ENCODE measurements around the gene GGT6.

GGT6 gene

DNA sequence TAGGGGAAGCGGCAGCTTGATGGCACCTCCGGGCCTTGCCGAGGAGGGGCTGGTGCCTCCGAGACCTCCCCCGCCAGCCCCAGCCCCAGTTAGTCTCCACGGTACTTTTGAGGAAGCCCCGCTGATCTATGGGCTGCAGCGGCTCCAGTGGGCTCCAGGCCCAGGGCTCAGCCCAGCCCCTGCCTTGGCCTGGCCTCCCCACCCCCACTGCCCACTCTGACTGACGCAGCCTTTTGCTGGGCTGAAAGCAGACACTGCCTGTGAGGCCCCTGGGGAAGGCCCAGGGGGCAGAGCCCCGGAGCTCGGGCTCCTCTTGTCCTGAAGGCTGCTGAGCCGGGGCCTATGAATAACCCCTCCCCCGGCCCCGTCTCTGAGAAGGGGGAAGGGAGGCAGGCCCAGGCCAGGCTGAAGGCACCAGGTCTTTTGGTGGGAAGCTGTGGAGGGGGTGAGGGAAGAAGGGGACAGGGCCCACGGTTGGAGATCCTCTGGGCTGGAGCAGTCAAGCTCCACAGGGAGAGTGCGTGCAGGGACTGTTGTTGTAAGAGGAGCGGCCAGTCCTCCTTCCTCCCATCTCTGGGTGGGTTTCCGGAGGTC, 16.4 kb upstream of the GGT6 start:
- DNase-seq (ENCODE audit: insufficient read length, low spot score) (no peak), FAIRE-seq (no peak)

DNA sequence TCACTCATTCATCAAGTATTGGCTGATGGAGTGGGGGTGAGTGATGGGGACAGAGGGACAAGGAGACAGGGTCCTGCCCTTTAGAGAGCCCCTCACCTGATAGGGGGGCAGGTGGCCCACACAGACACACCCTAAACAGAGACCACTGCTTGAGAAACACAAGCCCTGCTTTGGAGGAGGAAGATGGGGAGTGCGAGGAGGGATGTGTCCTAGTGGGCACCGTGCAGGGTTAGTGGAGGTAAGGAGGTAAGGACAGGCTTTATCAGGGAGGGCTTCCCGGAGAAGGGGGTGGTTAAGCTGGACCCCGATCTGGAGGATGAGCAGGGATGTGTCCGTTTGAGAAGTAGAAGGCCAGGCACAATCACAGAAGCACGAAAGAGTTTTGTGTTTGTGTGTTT, 15.8 kb upstream of the GGT6 start:
- DNase-seq (ENCODE audit: insufficient read length, low spot score) (no peak), FAIRE-seq (no peak)

DNA sequence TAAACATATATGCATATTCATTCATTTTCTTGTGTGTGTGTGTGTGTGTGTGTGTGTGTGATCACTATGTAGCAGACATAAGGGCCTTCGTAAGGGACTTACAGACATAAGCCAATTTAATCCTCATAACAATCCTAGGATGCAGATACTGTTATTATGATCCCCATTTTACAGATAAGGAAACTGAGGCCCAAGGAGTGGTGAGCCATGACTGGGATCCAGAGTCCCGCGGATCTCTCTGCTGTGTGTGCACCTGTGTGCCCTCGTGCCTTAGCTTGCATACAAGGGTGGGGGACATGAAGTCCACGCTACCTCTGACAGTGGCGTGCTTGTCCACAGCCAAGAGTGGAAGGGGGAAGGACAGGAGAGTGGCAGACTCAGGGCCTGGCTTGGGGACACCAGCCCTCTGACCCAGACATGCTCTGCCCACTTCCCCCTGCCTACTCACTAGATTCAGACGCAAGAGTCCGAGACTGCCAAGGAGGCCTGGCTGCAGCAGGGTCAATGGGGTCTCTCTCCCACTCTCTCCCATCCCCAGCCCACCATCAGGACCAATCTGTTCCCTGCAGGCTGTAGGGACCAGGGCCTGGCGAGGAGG, 14.2 kb upstream of the GGT6 start:
- no peak for DNase-seq (ENCODE audit: insufficient read length, low spot score)
- no peak for FAIRE-seq

DNA sequence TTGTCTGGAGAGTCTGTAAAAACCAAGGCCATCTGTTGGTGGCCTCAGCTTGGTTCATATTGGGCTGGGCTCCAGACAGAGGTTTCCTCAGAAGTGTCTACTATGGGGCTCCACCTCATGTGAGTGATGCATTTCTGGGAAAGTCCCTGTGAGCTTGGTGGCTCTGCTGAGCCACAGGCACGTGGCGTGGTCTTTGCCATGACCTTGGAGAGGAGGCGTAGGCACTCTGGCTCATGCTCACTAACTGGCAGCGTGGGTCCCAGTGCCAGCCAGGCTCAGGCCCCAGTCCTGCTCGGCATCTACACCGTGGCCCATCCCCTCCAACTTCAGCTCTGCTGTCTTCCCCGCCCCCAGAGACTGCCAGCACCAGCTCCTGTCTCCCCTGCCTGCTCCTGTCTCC, 13.3 kb upstream of the GGT6 start:
- FAIRE-seq: no peak

DNA sequence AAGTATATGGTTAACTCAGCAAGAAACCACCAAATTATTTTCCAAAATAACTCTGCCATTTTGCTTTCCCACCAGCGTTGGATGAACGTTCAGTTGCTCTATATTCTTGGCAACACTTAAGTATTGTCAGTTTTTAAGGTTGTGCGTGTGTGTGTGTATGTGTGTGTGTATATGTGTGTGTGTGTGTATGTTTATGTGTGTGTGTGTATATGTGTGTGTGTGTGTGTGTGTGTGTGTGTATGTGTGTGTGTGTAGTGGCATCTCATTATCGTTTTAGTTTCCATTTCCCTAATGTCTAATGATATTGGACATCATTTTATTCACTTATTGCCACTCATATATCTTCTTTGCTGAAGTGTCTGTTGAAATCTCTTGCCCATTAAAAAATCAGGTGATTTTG, 12.7 kb upstream of the GGT6 start:
- no peak for FAIRE-seq
- no peak for DNase-seq (ENCODE audit: insufficient read length, low spot score)

More for the DNA sequence above, 13.3 kb upstream of the GGT6 start:
- DNase-seq (ENCODE audit: insufficient read length, low spot score): no peak

DNA sequence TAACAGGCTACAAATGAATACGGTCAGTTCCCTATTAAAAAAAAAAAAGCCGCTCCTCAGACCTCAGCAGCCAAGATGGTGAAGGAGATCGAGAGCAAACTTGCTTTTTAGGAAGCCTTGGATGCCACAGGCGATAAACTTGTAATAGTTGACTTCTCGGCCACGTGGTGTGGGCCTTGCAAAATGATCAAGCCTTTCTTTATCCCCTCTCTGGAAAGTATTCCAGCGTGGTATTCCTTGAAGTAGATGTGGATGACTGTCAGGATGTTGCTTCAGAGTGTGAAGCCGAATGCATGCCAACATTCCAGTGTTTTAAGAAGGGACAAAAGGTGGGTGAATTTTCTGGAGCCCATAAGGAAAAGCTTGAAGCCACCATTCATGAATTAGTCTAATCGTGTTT, 11.8 kb upstream of the GGT6 start:
- no peak for DNase-seq (ENCODE audit: insufficient read length, low spot score)

DNA sequence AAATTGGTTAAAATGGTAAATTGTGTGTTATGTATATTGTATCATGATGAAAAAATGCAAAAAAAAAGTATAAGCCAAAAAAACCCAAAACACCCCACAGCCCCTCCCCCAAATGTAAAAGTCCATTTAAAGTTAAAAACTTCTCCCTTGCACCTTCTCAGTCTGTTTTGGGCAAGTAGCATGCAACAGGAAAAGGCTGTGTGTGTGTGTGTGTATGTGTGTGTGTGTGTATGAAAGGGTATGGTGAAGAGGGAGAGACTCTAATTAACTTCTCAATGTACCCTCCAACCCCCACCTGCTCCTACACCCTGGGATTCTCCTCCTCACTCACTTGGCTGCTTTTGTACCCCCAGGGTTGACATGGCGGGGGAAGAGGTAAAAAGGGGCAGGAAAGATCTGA, 9.2 kb upstream of the GGT6 start:
- no peak for FAIRE-seq
- DNase-seq (ENCODE audit: insufficient read length, low spot score): no peak

More for the DNA sequence above, 11.8 kb upstream of the GGT6 start:
- no peak for FAIRE-seq

DNA sequence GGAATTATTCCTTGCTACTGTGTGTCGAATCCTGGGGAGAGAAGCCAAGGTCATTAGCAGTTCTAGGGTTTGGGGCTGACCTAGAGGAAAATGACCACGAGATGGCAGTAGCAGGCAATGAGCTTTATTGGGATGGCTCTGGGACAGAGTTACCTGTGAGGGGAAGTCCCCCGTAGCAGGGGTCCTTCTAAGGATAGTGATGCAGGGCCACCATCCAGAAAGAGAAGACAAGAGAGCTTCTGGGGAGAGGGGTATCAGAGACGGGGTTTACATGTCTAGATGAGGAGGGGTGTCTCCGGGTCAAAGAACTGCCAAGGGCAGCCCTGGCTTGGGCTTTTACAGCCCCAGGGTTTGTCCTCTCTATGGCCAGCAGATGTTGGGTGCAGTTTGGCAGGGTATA, 6.4 kb upstream of the GGT6 start:
- peak; percentile 94 for FAIRE-seq
- no peak for DNase-seq (ENCODE audit: insufficient read length, low spot score)

DNA sequence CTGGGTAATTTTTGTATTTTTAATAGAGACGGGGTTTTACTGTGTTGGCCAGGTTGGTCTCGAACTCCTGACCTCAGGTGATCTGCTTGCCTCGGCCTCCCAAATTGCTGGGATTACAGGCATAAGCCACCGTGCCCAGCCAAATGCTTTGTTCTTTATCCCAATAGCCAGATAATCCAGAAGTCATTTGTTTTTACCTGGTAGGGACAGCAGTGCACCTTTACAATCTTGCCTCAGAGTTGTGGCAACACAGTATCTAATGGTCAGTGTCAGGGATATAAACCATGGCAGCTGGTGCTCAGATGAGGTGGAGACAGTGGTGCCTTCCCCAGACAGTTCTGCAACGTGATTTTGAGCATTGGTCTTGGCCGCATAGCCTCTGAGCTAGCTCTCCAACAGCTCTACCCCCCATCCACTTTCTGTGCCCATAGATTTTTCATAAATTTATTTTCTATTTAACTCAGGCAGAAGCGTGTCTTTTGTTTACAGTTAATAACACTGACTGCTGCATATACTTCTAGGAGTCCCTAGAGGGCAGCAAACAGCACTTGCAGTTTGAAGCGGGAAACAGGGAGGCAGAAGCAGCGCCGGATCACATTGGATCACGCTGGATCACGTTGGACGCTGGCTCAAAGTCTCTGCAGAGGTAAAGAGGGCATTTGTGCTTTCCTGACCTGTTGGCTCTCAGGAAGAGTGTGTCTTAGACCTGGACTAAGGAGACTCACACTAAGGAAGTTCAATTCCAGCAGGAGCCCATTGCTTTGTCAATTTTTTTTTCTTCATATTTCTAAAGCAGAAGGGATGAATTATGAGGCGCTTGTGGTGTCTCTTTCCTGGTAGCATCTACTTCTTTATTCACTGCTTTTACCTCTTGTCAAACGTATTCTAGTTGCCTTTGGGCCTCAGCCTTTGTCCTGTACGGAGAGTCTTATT, 5.1 kb upstream of the GGT6 start:
- peak; percentile 97 for FAIRE-seq

DNA sequence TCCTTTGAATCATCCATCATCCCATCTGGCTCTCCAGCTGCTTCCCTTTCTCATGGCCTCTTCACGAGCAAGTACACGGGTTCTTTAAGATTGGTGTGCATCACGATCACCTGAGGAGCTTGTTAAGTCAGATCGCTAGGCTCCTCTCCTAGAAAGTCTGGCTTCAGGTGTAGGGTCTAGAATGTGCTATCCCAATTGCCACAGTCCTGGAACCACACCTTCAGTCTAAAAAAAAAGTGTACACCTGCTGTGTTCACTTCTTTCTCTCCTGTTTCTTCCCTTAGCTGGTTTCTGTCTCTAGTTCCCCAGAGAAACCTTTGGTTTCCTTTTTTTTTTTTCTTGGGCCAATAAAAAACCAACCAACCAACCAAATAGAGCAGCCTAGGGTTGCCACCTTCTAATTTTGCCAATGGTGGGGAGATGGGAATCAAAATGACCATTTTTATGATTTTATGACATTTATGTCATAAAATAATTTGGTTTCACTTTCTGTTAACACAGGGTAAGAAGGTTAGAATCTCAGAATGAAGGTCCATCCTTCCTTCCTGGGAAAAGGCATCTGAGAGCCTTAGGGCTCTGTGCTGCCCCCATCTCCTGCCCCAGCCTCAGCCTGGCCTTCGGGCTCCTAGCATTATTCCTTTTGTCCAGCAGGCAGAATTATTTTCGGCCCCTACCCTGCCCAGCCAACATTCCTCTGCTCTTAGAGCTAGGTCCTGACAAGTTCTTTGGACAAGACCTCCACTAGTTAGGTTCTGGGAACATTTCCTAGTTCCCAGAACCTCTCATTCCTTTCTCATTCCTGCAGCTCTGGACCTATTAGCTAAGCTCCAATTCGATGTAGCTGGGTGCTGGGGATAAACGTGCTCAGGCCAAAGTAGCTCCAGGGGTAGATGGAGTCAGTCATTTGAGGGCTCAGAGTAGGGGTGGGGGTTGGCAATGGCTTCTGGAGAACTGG, 1.9 kb upstream of the GGT6 start:
- no peak for DNase-seq (ENCODE audit: insufficient read length, low spot score)
- peak; percentile 80 for FAIRE-seq

More for the DNA sequence above, 5.1 kb upstream of the GGT6 start:
- no peak for DNase-seq (ENCODE audit: insufficient read length, low spot score)

DNA sequence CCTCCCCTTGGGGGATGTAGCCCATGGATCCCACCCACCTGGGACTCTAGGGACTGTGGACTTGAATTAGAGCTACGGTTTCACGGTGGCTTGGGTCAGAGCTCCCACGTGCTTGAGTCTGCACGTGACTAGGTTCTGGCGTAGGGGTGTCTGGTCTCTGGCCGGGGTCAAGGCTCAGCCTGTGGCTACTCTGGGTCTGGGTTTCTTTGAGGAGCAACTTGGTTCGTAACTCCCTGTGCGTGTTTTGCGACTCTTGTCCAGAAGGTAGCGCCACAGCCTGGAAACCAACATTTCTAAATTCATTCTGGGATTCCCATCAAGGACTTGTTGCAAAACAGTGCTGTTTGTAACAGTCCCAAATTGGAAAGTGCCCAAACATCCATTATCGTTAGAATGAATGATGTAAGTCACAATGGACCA, 470 bp upstream of the GGT6 start:
- no peak for DNase-seq (ENCODE audit: insufficient read length, low spot score)
- FAIRE-seq: no peak

DNA sequence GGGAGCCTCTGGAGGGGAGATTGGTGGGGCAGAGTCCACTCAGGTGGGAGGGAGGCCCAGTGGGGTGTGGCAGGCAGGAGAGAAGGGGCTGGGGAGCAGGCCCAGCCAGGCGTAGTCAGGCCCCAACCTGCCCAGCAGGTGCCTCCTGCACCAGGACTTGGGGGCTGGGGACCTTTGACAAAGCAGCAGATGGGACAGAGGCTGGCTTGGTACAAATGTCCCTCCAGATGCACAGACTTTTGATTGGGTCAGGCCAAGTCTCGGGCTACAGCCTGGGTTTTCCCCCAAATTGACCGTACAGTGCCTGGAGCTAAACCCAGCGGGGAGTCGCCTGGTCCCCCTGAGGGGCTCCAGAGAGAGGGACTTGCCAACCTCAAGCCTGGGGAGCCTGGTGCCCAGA, 411 bp downstream of the GGT6 start:
- DNase-seq (ENCODE audit: insufficient read length, low spot score) (no peak), FAIRE-seq (no peak)

DNA sequence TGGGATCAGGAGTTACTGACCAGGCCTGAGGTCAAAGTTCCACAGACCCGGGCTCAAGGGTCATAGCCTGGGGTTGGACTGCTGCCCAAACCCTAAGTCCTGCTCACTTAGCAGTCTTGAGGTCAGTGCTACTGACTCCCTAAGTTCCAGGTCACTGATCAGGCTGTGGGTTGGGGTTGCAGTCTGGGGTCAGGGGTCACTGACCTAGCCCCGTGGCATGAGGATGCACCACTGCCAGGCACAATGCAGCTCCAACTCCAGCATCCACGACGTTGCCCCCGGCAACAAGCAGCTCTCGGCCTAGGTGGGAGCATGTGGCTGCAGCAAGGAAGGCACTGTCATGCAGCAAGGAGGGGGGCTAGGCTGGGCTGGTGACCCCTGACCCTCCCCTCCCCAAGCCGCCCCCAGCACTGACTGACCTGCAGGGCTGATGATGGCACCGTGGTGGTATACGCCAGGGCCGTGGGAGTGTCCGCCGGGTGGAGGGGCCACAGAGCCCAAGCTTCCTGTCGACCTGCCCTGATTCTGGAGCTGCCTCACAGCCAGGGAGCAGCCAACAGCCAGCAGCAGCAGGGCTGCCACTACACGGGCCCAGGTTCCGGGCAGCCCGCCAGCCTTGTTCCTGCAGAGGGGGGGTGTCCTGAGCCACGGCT, 1.1 kb downstream of the GGT6 start:
- FAIRE-seq (no peak), DNase-seq (ENCODE audit: insufficient read length, low spot score) (no peak)

DNA sequence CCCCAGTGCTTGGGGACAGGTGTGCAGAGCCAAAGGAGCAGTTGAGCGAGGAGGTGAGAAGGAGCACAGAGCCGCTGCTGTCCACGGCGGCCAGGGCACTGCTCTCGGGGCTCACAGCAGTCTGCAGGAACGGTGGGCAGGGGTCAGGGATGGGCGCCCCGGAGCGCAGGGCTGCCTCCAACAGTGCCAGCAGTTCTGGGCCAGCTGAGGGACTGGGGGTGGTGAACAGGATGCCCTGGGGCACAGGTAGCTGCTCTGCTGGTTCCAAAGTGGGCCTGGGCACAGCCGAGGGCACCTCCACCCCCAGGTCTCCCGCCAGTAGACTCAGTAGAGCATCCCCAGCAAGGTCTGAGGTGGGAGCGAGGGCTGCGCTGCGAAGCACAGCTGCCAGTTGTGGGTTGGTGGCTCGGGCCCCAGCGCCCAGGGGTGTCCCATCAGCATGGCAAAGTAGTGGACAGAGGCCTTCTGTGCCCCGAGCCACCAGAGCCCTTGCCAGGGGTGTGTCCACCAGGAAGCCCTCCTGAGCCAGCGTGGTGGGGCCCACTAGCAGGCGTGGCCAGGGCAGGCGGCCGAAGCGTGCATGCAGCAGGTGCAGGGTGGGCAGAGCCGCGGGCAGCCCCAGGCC, 1.9 kb downstream of the GGT6 start:
- no peak for FAIRE-seq
- no peak for DNase-seq (ENCODE audit: insufficient read length, low spot score)

DNA sequence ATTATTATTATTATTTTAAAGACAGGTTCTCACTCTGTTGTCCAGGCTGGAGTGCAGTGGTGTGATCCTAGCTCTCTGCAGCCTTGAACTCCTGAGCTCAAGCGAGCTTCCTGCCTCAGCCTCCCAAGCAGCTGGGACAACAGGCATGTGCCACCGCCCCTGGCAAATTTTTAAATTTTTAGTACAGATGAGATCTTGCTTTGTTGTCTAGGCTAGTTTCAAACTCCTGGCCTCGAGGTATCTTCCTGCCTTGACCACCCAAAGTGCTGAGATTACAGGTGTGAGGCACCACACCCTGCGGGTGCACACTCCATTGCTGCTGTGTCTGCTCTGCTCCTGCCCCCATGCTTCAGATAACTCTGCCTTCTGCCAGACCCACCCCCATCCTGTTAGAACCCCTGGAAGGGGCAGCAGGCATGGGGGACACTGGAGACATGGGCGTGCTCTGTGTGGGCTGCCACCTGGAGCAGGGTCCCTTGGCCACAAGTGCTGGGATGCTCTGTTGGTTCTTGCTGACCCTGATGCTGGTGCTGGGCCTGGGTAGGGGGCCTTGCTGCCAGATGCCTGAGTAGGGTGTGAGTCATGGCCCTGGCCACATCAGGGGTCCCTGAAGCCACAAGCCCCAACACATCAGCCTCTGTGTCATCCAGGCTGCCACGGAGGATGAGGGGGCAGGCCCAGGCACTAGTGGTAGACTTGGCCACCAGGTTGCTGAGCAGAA, 2.6 kb downstream of the GGT6 start:
- FAIRE-seq: no peak

DNA sequence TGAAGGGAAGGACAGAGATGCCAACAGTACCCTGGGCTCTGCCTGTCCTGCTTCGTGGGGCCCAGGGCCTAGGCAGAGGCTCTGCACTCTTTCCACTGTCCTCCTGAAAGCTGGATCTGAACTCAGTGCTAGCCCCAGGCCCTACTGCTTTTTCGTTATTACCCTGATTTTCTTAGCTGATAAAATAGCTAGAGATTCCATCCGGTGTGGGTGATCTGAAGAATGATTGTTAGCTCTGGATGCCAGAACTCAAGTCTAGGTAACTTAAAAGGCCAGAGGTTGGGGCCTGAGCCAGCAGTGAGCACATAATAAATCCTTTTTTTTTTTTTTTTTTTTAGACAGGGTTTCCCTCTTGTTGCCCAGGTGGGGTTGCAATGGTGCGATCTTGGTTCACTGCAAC, 3.4 kb downstream of the GGT6 start:
- FAIRE-seq (no peak), DNase-seq (ENCODE audit: insufficient read length, low spot score) (no peak)

More for the DNA sequence above, 2.6 kb downstream of the GGT6 start:
- no peak for DNase-seq (ENCODE audit: insufficient read length, low spot score)

DNA sequence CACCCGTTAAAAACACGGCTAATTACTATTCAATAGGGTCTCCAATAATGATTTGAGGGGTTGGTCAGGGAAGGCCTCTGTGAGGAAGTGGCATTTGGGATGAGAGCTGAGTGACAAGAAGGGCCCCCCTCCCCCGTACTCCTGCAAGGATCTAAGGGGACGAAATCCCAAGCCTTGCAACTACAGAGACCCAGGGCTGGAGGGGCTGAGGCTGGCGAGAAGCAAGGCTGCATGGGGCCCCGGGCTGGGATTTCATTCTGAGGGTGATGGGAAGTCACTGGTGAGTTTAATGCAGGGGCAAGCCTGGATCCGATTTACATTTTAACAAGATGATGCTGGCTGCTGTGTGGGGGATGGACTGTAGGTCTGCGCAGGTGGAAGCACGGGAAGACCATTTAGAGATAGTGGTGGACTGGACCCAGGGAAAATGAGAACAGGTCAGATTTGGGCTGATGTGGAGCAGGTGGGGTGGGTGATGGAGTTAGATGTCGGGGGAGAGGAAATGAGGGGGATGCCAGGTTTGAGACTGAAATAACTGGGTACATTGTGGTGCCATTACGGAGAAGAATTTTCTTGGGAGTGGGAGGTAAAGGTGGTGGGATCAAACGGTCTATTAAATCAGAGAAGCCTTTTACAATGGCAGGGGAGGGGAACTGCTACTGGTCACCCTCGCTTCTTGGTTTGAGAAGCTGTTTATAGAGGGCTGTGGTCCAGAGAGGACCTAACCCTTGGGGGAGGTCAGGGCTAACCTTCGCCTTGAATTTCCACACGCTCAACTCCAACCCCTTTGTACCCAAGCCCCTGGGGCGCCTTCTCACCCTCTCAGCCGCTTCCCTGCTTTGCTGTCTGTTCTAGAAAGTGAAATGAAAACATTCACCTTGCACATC, 4.3 kb downstream of the GGT6 start:
- peak; percentile 57 for FAIRE-seq
- DNase-seq (ENCODE audit: insufficient read length, low spot score): no peak
